HFF-Myc (cell line): ENCODE results near the gene PIK3C2G.

Experiments
- DNase-seq: peaks from one replicate; pipeline ENCODE4 v3.0.0-alpha.2; 2011; ENCODE audit warnings: low read depth; ENCODE audit errors: extremely low read depth
- H3K4me3 ChIP-seq: replicated peaks from 2 replicates; pipeline ENCODE4 v1.5.1; 2011; ENCODE audit warnings: low read depth, mild to moderate bottlenecking, control low read depth, low read length
- TF ChIP-seq, protein P1 (sequence below): IDR thresholded peaks from 2 replicates; pipeline ENCODE4 v1.5.1; 2012; ENCODE audit warnings: mild to moderate bottlenecking, low read depth, low read length, control low read depth; ENCODE audit errors: missing control alignments

Gene PIK3C2G

DNA sequence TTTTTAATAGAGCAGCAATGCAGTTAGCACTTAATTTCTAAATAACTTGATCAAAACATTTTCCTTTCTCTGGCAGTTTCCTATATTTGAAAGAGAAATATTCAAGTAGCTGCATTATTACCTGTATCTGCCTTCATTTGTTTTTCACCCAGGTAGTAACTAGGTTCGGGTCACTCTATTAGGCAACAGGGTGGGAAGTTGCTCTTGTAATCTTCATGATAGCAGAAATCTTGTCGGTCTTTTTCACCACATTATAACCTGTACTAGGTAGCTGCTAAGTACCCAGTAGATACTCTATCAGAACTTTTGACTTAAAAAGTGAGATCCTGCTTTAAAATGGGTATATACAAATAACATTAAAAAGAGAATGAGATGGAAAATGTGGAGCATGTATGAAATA is 2.4 kb upstream of the PIK3C2G start:
- no peak overlapping the region for H3K4me3 ChIP-seq
- DNase-seq = no peak
- TF ChIP-seq, protein P1, sequence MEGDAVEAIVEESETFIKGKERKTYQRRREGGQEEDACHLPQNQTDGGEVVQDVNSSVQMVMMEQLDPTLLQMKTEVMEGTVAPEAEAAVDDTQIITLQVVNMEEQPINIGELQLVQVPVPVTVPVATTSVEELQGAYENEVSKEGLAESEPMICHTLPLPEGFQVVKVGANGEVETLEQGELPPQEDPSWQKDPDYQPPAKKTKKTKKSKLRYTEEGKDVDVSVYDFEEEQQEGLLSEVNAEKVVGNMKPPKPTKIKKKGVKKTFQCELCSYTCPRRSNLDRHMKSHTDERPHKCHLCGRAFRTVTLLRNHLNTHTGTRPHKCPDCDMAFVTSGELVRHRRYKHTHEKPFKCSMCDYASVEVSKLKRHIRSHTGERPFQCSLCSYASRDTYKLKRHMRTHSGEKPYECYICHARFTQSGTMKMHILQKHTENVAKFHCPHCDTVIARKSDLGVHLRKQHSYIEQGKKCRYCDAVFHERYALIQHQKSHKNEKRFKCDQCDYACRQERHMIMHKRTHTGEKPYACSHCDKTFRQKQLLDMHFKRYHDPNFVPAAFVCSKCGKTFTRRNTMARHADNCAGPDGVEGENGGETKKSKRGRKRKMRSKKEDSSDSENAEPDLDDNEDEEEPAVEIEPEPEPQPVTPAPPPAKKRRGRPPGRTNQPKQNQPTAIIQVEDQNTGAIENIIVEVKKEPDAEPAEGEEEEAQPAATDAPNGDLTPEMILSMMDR = no peak

DNA sequence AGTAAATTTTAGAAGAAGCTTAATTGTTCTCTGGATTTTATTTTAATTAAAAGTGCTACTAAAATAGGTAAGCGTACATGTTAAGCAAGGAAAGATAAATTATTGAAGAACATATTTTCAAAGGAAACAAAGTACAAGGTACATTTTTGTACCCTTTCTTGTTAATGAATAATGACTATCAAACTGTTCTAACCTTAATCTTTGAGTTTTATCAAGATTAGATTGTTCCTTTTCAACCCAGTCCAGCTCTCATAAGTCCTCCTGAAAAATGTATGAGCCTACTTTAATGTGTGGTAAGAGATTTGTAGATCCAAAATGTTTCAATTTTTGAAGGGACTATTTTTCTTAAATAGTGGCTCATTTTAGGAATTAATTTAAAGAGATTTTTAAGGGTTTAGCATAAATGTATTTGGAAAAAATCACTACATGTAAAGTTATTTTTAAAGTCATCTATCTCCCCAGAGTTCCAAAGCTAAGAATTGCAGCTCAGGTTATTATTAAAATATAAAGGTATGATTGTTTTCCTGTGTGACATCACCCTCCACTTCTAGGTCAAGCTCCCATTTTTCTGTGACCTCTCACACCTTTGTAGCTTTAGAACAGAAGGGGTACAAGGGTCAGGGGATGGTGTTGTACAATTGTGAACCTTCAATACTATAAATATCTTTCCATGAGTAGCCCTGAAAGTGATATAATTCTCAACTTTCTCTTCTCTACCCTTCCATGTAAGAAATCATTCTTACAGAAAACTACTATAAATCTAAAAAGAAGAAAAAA is 1.2 kb upstream of the PIK3C2G start:
- TF ChIP-seq, protein P1 = no peak
- no peak for DNase-seq
- no peak overlapping the region for H3K4me3 ChIP-seq

DNA sequence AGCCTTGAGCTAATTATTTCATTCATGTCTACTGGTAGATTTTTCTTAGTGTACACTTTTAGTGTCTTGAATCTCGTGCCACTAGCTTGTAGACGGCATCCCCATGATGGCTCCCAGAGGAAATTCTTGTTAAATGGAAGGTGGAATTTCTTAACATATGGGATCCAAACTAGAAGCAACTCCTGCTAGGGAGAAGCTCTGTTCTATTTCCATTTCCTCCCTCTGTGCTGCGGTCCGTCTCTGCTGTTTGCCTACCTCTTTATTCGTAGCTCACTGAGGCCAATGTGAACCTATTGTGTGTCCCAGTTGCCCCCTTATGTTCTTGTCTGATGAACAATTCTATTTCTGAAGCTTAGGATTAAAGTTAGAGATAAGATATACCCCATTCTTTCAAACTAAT is 588 bp downstream of the PIK3C2G start:
- DNase-seq = no peak
- TF ChIP-seq, protein P1 = no peak

DNA sequence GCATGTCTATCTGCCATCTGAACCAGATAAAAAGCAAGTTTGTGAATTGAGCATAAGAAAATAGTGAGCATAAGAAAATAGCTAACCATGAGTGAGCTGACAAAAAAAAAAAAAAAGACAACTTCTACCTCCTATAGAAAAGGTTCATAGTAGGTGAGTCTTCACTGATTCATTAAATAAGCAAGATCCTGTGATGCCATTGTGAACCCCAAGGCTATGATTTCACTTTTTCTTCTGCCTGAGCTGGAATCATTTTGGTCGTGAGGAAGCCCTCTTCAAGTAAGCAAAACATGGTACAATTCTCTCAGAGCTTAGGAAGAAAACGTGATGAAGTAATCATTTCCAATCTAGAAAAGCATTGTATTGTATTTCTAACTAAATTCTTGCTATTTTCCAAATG is 1.2 kb downstream of the PIK3C2G start:
- DNase-seq = no peak
- TF ChIP-seq, protein P1 = no peak
- H3K4me3 ChIP-seq = no peak overlapping the region

More for the DNA sequence above, 588 bp downstream of the PIK3C2G start:
- H3K4me3 ChIP-seq = no peak overlapping the region

DNA sequence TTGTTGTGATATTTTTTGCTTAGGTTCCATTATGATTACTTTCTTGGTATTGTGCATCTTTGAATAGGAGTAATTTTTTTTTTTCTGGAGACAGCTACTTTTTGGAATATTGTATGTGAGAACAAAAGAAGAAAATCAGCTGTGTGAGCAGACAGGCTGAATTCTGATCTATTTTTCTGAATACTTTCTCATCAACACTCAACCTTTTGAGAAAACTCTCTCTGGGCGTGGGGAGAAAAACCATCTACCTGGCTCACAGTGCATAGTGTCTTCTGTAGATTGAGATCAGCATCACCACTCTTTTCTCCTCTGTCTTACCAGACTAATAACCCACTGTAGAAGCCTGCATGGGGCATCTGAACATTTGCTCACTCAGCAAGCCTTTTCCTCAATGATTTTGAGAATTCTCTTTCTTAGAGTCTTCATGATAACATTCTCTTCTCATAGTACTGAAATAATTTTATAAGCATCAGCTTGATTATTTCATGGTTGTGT is 3.3 kb downstream of the PIK3C2G start:
- H3K4me3 ChIP-seq = no peak overlapping the region
- no peak for DNase-seq
- TF ChIP-seq, protein P1 = no peak

DNA sequence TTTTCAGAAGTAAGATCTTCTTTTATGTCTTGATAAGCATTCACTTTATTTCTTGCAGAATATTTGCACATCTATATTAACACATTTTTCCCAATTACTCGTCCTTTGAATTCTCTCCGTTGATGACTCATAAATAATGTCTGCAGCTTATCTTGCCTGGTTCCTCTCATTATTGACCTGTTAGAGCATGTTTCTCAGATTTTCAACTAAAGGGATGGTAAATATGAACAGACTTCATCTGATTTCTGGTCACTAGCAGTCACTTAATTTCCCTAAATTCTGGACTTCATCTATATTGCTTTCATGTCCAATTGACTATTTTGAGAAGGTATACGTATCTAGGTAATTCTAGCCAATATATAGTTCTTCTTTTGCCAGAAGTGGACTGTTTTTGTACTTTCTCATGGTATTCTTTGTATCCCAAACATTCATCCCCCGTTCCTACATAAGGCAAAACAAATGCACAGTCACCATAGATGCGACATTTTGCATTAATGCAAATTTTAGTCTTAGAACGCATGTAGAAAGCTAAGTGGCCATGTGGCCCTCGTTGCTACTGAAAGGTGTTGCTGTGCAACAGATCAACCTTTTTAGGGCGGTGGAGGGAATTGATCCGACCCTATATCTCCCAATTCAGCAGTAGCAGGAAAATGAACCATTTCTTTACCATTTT is 6.2 kb downstream of the PIK3C2G start:
- no peak for DNase-seq
- TF ChIP-seq, protein P1 = no peak
- no peak overlapping the region for H3K4me3 ChIP-seq
